Muscle of leg (tissue), 11 donors: ENCODE results near the gene KIAA1328. TPM values are rescaled to one million over a fixed set of nuclear protein-coding genes. Genes with fewer than 3 reads are reported as not detected.

ENCODE experiments used
- DNase-seq: peaks from one replicate; pipeline ENCODE4 v3.0.0; 2013
- H3K27ac ChIP-seq: one replicate; pipeline ENCODE4 v1.5.1; 2013; ENCODE audit warnings: mild to moderate bottlenecking, low read length, control low read depth
- H3K27me3 ChIP-seq: one replicate; pipeline ENCODE4 v1.6.1; 2013; ENCODE audit warnings: low read length; ENCODE audit not compliant: control insufficient read depth, insufficient read depth
- H3K36me3 ChIP-seq: one replicate; pipeline ENCODE4 v1.6.1; 2013; ENCODE audit warnings: low read length; ENCODE audit not compliant: control insufficient read depth, insufficient read depth
- H3K4me1 ChIP-seq: one replicate; pipeline ENCODE4 v1.6.1; 2013; ENCODE audit warnings: low read length; ENCODE audit not compliant: control insufficient read depth, insufficient read depth
- H3K4me3 ChIP-seq: one replicate; pipeline ENCODE4 v1.5.1; 2013; ENCODE audit warnings: low read length, control low read depth
- H3K9me3 ChIP-seq: replicated peaks from 2 replicates; pipeline ENCODE4 v1.6.1; 2013; ENCODE audit warnings: low read depth, low read length; ENCODE audit not compliant: control insufficient read depth
- WGBS: methylation state at CpG from one replicate; pipeline ENCODE4 v1.1.5; 2013; ENCODE audit warnings: missing lambda C conversion rate; ENCODE audit not compliant: insufficient coverage; 5-methylcytosine and 5-hydroxymethylcytosine counted together
- polyA plus RNA-seq, 8 donors: library from polyadenylated mRNA; unstranded; fragments of 120-200 nt; gene quantifications; one replicate each; pipeline versions ENCODE4 v1.2.1 to v1.2.3, GENCODE V29; 2013; ENCODE audit warnings: inconsistent platforms in 1 of 8, low replicate concordance in 1 of 8; ENCODE audit not compliant: insufficient read length in 8 of 8, insufficient read depth in 1 of 8
- total RNA-seq: library from RNA; stranded (reverse); fragments of 120-200 nt; gene quantifications from one replicate; pipeline ENCODE4 v1.2.4, GENCODE V29; 2013

Gene KIAA1328
- total and polyA plus RNA-seq, 9 donors, result 5.3 to 11.4 (median 6.1) TPM

DNA sequence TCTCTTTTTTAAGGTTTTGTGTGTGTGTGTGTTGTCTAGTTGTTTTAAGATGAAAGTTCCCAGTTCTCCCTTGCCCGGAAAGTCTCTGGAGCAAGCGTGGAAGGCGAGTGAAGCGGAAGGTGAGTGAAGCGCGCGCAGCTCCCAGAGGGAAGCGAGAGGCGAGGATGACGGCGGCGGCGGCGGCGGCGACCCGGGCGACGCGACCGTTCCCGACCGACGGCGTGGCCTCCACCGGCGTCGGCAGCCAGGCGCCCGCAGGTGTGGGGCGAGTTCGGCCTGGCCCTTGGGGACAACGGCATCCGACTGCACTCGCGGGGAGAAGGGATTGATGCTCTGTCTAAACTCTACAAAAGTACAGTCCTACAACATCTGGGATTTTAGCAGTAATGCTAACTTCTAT, 414.8 kb downstream of the KIAA1328 start:
- Histone ChIP-seq H3K36me3 (no peaks in the 10 kb centered on the region), H3K27ac (no peak overlapping the region), H3K4me3 (no peak overlapping the region), H3K9me3 (no peaks in the 10 kb centered on the region), H3K27me3 (peaks cover 9% of the 10 kb centered on the region), H3K4me1 (peaks cover 13% of the 10 kb centered on the region)
- whole genome bisulfite sequencing, result 4% methylated on average over 28 of the region's 36 CpGs
- DNase-seq, result peak; percentile 59

DNA sequence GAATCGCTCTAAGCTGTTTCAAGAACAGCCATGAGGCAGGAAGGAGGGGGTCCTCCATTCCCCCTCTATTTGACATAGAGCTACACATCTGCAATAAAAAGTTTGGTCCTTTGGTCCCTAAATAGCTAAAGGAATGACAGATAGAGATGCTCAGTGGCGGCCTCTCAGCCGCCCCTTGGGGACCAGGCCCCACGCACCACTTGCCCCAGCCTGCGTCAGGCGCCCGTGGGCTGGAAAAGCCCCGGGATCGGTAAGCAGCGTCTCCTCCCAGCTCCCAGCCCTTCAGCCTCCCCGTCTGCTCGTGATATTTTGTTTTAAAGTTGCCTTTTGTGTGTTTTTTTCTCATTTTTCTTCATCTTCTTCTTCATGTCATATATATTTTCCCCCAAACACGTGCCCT, 415.7 kb downstream of the KIAA1328 start:
- WGBS, result 60% methylated on average over 2 of the region's 13 CpGs
- H3K27me3 ChIP-seq, result peaks cover 9% of the 10 kb centered on the region
- no peaks in the 10 kb centered on the region for H3K9me3 ChIP-seq
- peaks cover 13% of the 10 kb centered on the region for H3K4me1 ChIP-seq
- H3K36me3 ChIP-seq, result no peaks in the 10 kb centered on the region
- no peak overlapping the region for H3K27ac ChIP-seq
- H3K4me3 ChIP-seq, result no peak overlapping the region
- no peak for DNase-seq

DNA sequence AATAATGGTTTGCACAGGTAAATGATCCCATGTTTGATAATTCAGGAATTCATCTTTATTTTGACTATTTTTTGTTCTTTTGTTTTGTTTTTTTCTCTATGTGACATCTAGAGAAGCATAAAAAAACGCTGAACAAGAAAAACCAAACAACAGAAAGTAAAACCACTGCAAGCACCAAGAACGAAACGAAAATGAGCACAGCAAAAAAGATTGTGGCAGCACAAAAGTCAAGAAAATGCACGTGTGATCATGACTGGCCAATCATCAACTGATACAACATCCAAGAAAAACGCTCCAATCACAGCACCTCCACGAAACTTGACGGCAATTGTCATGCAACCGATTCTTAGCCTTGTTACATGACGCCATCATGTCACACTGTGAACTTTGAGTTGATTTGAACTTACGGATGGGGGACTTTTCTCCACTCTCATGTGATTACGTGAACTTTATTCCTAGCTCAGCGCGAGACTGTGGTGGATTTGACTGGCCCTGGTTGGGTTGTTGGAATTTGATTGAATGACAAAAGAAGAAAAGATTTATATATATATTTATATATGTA, 417.9 kb downstream of the KIAA1328 start:
- H3K4me3 ChIP-seq, result no peak overlapping the region
- H3K4me1 ChIP-seq, result peaks cover 10% of the 10 kb centered on the region
- no peaks in the 10 kb centered on the region for H3K36me3 ChIP-seq
- no peak overlapping the region for H3K27ac ChIP-seq
- H3K27me3 ChIP-seq, result peaks cover 16% of the 10 kb centered on the region
- 93% methylated on average over 5 of the region's 13 CpGs for WGBS
- H3K9me3 ChIP-seq, result no peaks in the 10 kb centered on the region
- DNase-seq, result no peak

DNA sequence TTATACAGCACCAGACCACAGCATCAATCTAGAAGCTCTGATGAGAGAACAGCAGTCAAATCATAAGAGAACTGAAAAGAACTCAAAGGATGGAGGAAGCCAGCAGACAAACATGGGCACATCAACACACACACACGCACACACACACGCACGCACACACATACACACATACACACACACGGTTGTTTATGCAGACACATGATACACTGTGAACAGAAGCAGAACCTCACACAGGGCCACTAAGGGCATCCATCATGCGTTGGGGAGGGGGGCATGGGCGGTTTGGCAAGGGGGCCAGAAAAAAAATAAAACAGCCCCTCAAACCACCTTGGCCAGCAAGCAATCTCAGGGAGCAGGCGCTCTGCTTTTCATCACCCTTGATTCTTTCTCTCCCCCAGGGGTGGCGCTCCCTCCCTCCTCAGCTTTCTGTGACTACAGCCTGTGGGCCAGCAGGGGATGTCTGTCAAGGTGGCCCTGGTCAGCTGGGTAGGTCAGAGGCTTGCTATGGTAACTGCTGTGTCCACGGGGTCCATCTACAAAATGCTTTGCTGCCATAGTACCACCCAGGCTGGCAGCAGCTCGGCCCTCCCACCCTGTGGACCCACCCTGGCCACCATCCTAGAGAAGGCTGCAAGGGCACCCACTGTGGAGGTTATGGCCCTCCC, 418.7 kb downstream of the KIAA1328 start:
- H3K9me3 ChIP-seq, result no peaks in the 10 kb centered on the region
- peaks cover 2% of the 10 kb centered on the region for H3K4me1 ChIP-seq
- no peak overlapping the region for H3K27ac ChIP-seq
- H3K27me3 ChIP-seq, result peaks cover 18% of the 10 kb centered on the region
- DNase-seq, result no peak
- no peaks in the 10 kb centered on the region for H3K36me3 ChIP-seq
- no peak overlapping the region for H3K4me3 ChIP-seq
- WGBS, result 74% methylated on average over 5 of the region's 10 CpGs

DNA sequence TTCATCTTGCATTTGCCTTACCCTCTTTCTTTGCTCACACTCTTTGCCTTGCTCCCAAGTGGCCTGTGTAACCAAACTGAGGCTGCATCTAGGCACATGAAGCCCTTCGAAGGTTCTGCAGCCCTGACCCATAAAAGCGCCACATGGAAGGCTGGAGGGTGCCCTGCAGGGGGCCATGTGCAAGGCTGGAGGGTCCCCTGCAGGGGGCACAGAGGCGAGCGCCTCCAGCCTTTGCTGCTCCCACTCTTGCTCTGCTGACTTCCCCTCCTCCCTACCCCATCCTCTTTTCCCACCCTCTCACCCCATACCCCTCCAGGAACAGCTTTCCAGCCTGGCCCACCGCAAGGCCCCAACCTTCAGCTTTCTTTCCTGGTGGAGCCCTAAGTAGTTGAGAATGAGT, 419.4 kb downstream of the KIAA1328 start:
- Histone ChIP-seq H3K4me1 (no peaks in the 10 kb centered on the region), H3K27me3 (peaks cover 24% of the 10 kb centered on the region), H3K9me3 (no peaks in the 10 kb centered on the region), H3K27ac (no peak overlapping the region), H3K4me3 (no peak overlapping the region), H3K36me3 (no peaks in the 10 kb centered on the region)
- 64% methylated on average over 5 of the region's 5 CpGs for WGBS
- DNase-seq, result no peak

DNA sequence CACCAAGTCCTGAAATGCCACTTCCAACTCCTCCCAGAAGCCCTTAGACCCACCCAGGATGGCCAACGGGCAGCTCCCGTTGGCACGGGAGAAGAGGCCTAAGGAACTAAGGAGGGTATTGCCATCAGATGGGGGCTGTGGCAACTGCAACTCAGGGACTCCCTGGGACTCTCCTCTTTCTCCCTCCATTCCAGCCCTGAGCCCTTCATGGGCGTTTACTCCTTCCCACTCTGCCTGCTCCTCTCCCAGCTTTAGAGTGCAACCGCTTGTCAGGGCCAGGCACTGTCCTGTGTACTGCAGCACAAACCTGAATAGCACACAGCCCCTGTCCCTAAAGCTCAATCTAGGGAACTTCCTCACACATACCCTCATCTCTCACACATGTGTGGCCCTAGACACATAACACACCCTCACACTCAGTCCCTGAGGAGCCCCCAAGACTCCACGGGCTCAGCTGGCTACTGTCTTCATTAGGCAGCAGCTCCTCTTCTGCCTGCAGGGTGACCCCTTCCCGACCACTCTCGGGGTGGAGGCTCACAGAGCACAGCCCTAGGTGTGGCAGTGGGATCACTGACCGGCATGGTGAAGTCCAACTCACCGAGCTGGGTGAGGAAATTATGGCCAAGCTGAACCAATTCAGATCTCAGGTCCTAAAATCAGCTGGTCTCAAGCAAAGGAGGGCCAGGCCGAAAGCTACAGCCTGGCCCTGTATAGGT, 420.4 kb downstream of the KIAA1328 start:
- H3K9me3 ChIP-seq, result no peaks in the 10 kb centered on the region
- H3K27me3 ChIP-seq, result peaks cover 26% of the 10 kb centered on the region
- no peak overlapping the region for H3K27ac ChIP-seq
- 75% methylated on average over 9 of the region's 11 CpGs for WGBS
- H3K36me3 ChIP-seq, result no peaks in the 10 kb centered on the region
- DNase-seq, result no peak
- peaks cover 3% of the 10 kb centered on the region for H3K4me1 ChIP-seq
- H3K4me3 ChIP-seq, result no peak overlapping the region

DNA sequence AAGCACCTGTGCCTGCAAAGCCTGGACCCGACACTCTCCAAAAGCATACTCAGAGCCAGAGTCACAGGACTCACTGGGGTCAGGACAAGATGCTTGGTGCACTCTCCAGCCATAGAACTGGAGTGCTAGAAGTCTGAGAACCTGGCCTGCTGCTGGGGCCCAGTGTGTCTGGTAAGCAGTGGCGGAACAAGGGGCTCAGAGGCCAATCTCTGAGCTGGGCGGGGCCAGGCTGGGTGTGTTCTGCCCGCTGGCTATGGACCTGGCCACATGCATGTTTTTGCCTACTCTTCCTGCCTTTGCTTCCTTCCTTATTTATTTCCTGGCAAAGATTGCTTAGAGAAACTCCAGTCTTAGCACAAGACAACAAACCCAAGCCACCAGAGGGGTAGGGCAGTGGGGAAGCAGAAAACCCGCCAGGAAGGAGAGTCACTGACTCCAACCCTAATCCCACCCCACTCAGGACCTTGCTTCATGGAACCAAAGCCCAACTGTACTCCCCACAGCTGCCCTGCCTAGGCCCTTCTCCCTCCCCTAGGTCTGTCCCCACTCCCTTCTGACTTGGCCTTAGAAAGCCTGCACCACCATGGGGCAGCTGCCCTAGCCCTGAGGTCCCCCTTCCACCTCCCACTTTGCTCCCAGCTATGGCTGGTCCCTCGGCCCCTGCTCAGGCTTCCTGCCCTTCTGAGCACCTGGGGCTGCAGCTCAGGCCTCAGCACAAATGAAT, 421.1 kb downstream of the KIAA1328 start:
- Histone ChIP-seq H3K27ac (no peak overlapping the region), H3K9me3 (no peaks in the 10 kb centered on the region), H3K27me3 (peaks cover 29% of the 10 kb centered on the region), H3K4me1 (peaks cover 6% of the 10 kb centered on the region), H3K4me3 (no peak overlapping the region), H3K36me3 (no peaks in the 10 kb centered on the region)
- WGBS, result 71% methylated on average over 6 of the region's 6 CpGs
- no peak for DNase-seq

DNA sequence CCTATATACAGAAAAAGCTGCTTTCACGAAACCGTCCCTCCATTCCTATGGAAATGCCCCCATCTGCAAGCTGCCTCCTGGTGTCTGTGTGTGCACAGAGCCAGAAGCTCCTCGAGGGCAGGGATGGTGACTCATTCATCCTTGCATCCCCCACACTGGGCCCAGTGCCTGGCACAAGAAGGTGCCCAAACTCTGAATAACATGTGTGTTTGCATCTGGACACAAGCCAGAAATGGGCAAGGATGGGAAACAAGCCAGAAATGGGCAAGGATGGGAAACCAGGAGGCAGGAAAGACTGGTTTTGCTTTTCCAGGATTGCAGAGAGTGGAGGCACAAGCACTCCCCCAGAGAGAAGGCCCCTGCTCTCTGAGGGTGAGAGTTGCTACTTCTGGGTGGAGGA, 422.8 kb downstream of the KIAA1328 start:
- H3K27me3 ChIP-seq, result peaks cover 39% of the 10 kb centered on the region
- H3K9me3 ChIP-seq, result no peaks in the 10 kb centered on the region
- no peak overlapping the region for H3K4me3 ChIP-seq
- H3K27ac ChIP-seq, result no peak overlapping the region
- peaks cover 6% of the 10 kb centered on the region for H3K4me1 ChIP-seq
- 76% methylated on average over 3 of the region's 3 CpGs for WGBS
- no peaks in the 10 kb centered on the region for H3K36me3 ChIP-seq
- DNase-seq, result no peak

DNA sequence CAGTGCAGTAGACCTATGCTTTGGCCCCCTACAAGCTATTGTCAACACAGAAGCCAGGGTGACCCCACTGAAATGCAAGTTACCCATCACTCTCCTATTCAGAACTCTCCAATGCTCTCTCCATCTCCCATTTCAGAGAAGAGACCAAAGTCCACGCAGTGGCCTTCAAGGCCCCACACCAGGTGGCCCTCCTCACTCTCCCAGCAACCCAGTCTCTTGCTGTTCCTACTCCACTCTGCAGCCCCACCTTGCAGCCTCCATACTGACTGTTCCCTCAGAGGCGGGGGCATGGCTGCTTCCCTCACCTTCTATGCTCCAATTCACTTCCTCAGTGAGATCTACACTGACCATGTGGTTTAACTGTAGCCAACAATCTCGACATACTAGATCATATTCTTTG, 423.4 kb downstream of the KIAA1328 start:
- DNase-seq, result no peak

DNA sequence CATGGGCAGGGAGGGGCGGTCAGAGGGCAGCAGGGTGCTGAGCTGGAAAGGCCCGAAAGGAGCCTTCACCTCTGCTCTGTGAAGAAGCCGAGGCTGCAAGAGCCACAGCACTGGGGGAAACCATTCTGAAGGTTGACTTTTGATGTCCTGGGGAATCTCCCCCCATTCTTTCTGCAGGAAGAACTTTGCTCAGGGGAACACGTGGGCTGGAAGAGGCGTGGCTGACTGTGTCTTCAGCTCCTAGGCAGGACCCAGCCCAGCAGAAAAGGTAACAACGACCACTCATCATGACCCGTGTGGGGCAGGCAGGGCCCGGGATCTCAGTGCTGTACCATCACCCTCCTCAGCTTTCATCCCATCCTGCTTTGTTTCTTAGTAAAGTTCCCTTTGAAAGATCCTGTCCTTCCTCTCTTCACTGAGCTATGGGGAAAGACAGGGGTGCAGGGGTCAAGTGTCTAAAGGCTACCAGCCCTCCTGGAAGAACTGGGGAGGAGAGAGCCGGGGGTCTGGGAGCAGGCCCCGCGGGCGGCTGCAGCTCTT, 424.0 kb downstream of the KIAA1328 start:
- 35% methylated on average over 6 of the region's 12 CpGs for WGBS
- peaks cover 47% of the 10 kb centered on the region for H3K27me3 ChIP-seq
- DNase-seq, result no peak

More for the DNA sequence above, 423.4 kb downstream of the KIAA1328 start:
- H3K27ac ChIP-seq, result no peak overlapping the region
- peaks cover 42% of the 10 kb centered on the region for H3K27me3 ChIP-seq
- no peaks in the 10 kb centered on the region for H3K9me3 ChIP-seq
- H3K36me3 ChIP-seq, result no peaks in the 10 kb centered on the region
- peaks cover 6% of the 10 kb centered on the region for H3K4me1 ChIP-seq
- no peak overlapping the region for H3K4me3 ChIP-seq
- 86% methylated on average over 3 of the region's 3 CpGs for WGBS

More for the DNA sequence above, 424.0 kb downstream of the KIAA1328 start:
- Histone ChIP-seq H3K27ac (no peak overlapping the region), H3K9me3 (no peaks in the 10 kb centered on the region), H3K36me3 (no peaks in the 10 kb centered on the region), H3K4me1 (peaks cover 6% of the 10 kb centered on the region), H3K4me3 (no peak overlapping the region)
